ENCODE results near the gene HUNK.
"Not testable (repeated sequence)": the region's sequence is repeated elsewhere in the genome, so short reads cannot be mapped to it uniquely, and the experiment has no call there.

Gene HUNK

DNA sequence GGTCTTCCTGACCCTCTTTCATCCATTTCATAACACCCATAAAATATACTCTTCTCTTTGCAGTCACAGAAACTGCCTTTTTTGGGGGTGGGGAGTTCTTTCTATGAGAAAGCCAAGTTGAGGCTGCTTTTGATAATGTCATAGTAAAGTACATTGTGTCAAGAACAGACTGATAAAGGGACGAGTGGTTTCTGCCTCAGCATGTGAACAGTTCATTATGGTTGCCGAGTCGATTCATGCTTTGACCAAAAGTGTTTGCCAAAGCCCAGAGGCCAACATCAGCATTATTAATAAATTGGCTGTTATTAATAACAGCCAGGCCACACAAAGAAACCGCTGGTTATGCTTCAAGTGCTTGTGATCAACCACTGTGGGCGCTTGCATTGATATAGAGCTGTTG lies 162.0 kb downstream of the HUNK start:
- TF ChIP-seq, protein P1, sequence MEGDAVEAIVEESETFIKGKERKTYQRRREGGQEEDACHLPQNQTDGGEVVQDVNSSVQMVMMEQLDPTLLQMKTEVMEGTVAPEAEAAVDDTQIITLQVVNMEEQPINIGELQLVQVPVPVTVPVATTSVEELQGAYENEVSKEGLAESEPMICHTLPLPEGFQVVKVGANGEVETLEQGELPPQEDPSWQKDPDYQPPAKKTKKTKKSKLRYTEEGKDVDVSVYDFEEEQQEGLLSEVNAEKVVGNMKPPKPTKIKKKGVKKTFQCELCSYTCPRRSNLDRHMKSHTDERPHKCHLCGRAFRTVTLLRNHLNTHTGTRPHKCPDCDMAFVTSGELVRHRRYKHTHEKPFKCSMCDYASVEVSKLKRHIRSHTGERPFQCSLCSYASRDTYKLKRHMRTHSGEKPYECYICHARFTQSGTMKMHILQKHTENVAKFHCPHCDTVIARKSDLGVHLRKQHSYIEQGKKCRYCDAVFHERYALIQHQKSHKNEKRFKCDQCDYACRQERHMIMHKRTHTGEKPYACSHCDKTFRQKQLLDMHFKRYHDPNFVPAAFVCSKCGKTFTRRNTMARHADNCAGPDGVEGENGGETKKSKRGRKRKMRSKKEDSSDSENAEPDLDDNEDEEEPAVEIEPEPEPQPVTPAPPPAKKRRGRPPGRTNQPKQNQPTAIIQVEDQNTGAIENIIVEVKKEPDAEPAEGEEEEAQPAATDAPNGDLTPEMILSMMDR (IDR thresholded peaks at IDR 0.05; ENCODE audit: low read depth, low read length), result no peak
- no peak overlapping the region for H3K4me3 ChIP-seq (ENCODE audit: low read depth, low read length)

DNA sequence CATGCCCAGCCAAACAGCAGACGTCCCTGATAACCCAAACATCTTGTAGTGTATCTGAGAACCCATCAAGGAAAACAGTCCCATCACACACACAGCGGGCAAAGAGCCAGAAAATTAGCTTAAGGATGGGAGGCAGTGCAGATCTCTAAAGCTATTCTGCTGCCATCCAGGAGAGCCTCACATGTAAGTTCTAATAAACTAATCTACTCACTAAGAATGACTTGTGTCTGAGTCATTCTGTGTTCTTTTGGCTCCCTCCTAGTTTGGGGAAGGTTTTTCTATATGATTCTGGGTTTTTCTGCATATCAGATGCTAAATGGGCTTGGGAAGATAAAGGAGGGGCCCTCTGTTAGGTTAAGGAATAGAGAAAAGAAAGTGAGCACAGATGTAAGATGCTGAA lies 162.8 kb downstream of the HUNK start:
- TF ChIP-seq, protein P1 (IDR thresholded peaks at IDR 0.05; ENCODE audit: low read depth, low read length), result no peak
- H3K4me3 ChIP-seq (ENCODE audit: low read depth, low read length), result no peak overlapping the region

DNA sequence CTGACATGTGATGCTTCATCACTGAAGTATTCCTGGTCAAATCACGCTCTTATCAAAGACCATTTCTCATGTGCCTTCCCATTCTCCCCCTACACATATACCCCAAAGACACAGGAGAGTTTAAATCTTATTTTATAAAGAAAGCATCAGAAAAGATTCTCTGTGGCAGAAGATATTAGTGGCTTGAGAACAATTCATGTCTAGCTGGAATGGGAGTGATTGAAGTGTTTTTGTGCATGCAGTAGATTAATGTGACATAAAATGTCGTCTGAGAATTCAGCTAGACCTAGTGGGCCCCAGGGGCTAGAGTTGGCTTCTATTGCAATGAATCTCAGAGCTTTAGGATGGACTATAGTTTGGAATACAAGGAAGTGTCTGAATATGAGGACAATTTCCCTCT lies 163.9 kb downstream of the HUNK start:
- no peak overlapping the region for H3K4me3 ChIP-seq (ENCODE audit: low read depth, low read length)
- TF ChIP-seq, protein P1 (IDR thresholded peaks at IDR 0.05; ENCODE audit: low read depth, low read length), result no peak

DNA sequence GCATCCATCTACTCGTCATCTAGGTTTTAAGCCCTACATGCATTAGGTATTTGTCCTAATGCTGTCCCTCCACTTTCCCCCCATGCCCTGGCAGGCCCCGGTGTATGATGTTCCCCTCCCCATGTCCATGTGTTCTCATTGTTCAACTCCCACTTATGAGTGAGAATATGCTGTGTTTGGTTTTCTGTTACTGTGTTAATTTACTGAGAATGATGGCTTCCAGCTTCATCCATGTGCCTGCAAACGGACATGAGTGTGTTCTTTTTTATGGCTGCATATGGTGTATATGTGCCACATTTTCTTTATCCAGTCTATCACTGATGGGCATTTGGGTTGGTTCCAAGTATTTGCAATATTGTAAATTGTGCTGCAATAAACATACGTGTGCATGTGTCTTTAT lies 165.9 kb downstream of the HUNK start:
- not testable (repeated sequence) for H3K4me3 ChIP-seq (ENCODE audit: low read depth, low read length)

DNA sequence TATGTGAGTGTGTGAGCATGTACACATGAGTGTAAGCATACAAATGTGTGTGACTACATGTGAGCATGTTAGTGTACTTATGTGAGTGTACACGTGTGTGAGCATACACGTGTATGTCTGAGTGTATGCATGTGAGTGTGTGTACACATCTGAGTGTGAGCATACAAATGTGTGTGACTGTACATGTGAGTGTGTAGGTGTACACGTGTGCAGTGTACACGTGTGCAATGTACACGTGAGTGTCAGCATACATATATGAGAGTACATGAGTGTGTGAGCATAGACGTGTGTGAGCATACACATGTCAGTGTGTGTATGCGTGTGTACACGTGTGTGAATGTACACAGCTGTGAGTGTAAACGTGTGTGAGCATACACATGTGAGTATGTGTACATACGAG lies 170.6 kb downstream of the HUNK start:
- TF ChIP-seq, protein P1 (IDR thresholded peaks at IDR 0.05; ENCODE audit: low read depth, low read length), result no peak
- H3K4me3 ChIP-seq (ENCODE audit: low read depth, low read length), result no peak overlapping the region

DNA sequence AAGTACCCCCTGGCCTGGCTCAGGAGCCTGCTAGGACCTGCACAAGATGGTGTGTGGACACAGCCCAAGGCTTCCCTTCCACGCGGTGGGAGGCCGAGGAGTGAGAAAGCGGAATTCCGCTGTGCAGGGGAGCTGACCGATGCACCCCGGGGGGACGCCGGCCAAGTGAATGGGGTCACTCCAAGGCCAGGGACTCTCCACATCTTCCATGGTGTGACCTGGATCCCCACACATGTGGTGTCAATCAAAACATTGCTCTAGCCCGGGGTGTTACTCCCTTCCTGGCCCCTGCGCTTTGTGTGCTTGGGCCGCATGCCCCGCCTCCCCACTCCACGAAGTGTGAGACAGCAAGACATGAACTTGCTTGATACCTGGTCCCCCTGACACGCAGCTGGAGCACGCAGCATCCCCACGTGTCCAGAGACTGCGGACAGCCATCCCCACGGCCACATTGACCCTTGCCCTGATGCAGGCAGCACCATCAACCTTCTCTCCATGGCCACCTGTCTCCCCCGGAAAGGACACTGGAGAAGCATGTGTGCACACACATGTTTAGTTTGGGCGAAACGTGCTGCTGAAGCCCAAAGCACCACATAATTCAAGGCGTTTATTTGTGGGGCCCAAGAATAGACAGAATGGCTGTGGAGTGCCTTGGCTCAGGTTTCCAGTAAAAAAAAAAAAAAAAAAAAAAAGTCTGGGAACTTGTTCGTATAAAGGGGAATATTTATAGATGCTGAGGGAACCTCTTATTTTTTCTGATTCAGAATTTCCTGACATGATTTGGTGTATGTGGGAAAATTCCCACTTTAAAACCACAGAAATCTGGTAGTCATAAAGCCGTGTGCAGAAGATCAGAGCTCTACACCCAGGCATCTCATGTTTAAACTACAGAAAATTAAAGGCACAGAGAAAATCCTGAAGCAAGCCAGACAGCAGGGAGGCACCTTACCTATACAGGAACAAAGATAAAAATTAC lies 171.7 kb downstream of the HUNK start:
- TF ChIP-seq, protein P1 (IDR thresholded peaks at IDR 0.05; ENCODE audit: low read depth, low read length), result no peak
- H3K4me3 ChIP-seq (ENCODE audit: low read depth, low read length), result no peak overlapping the region

DNA sequence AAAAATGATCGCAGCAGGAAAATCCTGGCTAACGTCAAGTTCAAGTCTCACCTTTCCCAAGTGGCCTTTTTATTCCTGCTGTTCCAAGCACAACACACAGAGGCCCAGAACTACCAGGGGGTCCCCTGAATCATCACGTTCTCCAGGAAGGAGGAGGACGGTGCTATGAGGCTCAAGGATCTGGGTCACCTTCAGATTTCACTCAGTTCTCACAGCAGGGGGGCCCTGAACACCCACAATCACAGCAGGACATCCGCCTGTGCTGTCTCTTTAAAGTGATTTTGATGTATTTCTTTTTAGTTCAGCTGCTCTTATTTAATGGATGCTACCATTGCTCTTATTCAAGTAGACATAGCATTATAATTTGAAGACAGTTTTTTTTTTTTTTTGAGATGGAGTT lies 173.4 kb downstream of the HUNK start:
- TF ChIP-seq, protein P1 (IDR thresholded peaks at IDR 0.05; ENCODE audit: low read depth, low read length), result no peak
- H3K4me3 ChIP-seq (ENCODE audit: low read depth, low read length), result no peak overlapping the region
